ELR (cell line): ENCODE measurements around the gene CDK10.

ENCODE experiments used
- DNase-seq: peaks from one replicate; pipeline ENCODE4 v3.0.0-alpha.2; 2015; ENCODE audit warnings: low read depth

The CDK10 gene

DNA sequence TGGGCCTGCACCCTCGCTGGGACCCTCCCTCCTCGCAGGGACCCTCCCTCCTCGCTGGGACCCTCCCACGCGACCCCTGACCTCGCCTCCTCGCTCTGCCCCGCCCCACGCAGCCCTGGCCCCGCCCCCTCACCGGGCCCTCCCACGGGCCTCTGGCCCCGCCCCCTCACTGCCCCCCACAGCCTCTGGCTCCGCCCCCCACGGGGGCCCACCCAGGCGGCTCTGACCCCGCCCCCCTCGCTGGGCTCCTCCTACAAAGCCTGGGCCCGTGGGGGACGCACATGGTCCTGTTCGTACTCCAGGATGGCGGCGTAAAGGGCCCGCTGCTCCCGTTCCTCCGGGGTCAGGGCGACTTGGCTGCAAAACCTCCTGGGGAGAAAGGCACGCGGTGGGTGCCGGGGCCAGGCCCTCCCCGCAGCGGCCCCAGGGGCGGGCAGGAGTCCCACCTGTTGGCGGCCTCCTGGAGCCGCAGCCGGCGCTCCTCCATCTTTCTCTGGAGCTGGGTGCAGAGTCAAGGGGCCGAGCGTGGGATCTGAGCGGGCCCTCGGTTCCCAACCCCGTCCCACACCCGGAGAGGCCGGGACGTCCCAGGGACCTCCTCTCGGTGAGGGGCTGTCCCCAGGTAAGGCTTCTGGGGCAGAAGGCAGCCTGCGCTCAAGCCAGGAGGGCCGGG, 25.2 kb downstream of the CDK10 start:
- DNase-seq: peak; percentile 78

DNA sequence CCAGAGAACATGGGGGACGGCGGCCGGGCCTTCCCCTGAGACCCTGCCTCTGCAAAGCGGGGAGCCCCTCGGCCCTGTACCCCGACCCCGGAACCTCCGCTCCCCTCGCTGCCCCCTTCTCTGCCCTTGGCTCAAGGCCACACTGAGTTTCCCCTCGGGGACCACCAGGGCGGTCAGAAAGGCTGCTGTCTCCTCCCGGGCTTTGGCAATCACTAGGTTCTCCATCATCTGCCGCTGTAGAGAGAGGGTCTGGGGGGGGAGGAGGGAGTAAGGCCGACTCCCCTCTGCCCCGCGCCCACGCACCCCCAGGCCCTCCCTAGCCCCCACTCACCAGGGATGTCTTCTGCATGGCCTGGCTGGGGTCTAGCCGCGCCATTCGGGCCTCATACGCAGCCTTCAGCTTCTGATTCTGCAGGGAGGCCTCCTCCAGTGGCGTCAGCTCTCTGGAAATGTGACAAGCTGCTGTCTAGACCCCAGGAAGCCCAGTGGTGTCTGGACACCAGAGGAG, 25.8 kb downstream of the CDK10 start:
- no peak for DNase-seq

DNA sequence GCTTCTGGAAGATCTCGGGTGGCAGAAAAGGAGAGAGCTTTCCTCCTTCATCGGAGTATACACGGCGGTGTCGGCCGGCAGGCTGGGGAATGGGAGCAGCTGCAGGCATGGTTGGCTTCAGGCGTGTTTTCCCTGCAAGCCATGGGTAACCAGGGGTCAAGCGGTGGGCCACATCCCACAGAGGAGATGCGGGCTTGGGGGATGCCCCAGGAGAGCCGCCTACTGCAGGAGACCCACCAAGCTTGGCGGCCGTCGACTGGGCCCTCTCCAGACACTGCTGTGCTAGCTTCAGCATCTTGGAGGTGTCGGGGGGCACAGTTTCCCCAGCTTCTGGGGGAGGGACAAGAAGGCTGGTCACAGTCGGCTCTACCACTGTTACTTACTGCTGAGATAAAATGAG, 30.0 kb downstream of the CDK10 start:
- DNase-seq: no peak

DNA sequence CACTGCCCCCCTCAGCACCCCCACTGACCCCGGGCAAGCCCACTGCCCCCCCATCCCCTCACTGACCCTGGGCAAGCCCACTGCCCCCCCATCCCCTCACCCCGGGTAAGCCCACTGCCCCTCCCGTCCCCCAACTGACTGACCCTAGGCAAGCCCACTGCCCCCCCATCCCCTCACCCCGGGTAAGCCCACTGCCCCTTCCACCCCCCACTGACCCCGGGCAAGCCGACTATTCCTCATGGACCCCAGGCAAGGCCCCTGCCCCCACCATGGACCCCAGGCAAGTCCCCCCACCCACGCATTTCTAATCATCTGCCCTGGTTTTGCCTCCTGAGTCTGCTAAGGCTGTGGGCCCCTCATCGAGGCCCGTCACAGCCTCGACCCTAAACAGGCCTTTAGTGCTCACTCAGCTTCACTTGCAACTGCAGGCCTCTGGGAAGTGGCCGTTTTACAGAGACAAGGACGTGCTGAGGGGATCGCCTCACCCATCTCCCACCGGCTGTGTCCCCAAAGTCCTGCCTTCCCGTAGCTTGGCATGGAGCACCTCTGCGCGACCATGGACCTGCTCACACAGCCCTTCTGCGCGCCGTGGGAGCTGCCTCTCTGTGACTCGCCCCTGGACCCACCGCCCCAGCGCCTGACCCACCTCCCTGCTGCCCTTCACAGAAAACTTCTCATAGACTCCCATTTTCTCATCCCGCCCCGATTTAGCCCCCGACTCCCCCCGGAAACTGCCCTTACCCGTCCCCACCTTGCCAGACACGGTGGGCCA, 30.6 kb downstream of the CDK10 start:
- no peak for DNase-seq

DNA sequence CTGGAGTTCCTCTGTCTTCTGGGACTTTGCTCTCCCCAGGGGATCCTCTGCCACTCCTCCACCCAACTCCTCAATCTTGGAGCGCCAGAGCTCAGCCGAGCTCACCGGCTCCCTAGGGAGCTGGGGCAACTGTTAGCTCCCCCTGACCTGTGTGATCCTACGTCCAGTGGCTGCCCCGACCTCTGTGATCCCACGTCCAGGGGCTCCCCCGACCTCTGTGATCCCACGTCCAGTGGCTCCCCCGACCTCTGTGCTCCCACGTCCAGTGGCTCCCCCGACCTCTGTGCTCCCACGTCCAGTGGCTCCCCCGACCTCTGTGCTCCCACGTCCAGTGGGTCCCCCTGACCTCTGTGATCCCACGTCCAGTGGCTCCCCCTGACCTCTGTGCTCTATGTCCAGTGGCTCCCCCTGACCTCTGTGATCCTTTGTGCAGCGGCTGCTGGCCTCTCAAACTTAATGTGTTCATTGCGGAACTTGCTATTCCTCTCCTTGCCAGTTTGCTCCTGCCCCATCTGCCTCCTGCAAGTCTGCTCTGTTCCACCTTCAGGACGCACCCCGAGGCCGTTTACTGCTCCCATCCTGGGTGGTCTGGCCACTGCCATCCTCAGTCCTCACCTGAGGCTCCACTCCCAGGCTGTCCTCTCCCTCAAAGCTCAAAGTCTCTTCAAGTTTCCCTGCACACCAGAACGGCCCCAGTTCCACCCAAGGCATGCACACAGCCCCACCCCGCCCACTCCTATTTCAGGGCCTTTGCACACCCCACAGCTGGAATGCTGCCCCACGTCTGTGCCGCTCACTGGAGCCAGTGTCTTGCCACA, 31.4 kb downstream of the CDK10 start:
- DNase-seq: no peak

DNA sequence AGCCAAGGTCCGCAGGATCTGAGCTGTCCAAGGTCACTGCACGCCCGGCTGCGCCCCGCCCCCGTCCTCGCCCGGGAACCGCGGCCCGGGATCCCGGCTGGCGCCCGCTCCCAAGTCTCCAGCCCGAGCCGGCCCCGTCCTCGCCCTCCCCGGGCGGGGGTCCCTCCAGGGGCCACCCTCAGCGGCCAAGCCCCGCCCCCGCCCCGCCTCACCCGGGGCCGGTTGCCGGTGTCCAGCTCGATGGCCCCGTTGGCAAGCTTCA, 34.0 kb downstream of the CDK10 start:
- peak; percentile 44 for DNase-seq

DNA sequence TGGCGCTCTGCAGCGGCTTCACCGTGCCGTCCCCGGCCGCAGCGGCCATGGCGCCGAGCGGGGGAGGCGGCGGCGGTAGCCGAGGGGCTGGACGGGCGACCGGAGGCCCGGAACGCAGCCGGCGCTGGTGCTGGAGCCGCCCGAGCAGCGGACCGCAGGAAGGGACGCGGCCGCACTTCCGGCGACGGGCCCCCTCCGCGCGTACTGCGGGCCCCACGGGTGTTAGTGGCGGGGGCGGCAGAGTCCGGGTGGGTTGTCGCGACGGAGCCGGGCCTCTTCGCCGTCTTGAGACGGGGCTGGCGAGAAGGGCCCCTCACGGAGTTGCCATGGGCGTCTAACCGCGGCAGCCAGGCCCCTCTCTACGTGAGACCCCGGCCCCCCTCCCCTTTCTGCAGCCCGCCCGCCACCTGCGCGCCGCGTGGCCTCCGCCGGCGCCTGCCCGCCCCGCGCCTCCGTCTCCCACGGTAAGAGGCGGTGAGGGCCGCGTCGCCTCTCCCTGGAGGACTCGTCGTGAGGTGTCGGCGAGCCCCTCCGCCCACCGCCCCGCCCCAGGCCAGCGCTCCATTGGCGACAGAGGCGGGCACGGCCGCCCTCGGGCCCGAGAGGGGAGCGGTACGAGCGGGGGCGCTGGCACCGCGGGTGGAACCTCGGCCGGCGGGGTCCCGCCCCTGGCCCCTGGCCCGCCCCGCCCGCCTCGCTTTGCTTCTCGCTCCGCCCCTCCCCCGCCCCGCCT, 34.5 kb downstream of the CDK10 start, which contains the start of the genes VPS9D1 and ZNF276:
VPS9D1 (minus strand) TSS at position 86 of the 733 bp plus-strand sequence; CDS start at position 49, 37 bp downstream.
ZNF276 (plus strand) TSS at position 725 of the 733 bp plus-strand sequence. CDS start 104 bp downstream, outside the sequence.
- peak; percentile 89 for DNase-seq

DNA sequence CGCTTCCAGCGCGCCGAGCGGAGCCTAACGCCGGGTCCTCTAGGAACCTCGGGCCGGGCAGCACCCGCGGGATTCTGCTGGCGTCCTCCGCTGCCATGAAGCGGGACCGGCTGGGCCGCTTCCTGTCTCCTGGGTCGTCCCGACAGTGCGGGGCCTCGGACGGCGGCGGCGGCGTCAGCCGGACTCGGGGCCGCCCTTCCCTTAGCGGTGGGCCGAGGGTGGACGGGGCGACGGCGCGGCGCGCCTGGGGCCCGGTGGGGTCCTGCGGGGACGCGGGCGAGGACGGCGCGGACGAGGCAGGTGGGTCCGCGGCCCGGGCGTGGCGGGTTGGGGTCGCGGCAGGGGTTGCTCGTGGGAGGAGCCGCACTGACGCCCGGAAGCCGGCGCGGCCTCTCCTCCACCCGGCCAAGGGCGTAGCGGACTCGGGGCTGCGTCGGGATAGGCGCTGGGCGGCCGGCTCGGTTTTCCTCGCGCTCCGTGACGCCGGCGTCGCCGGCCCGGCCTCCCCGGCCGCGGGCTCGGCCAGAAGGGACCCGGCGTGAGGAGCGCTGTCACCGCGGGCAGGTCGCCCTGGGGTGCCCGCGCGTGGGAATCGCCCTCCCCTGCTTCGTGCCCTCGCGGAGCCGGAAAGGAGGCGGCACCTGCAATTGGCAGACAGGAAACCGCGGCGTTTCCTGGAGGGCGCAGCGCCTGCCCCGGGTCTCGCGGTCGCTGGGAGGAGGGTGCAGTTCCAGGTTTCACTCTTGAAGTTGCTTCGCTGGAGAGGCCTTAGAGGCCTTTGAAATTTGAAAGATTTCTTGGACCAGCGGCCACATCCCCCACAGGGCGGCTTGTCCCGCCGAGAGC, 35.3 kb downstream of the CDK10 start:
- peak; percentile 73 for DNase-seq

DNA sequence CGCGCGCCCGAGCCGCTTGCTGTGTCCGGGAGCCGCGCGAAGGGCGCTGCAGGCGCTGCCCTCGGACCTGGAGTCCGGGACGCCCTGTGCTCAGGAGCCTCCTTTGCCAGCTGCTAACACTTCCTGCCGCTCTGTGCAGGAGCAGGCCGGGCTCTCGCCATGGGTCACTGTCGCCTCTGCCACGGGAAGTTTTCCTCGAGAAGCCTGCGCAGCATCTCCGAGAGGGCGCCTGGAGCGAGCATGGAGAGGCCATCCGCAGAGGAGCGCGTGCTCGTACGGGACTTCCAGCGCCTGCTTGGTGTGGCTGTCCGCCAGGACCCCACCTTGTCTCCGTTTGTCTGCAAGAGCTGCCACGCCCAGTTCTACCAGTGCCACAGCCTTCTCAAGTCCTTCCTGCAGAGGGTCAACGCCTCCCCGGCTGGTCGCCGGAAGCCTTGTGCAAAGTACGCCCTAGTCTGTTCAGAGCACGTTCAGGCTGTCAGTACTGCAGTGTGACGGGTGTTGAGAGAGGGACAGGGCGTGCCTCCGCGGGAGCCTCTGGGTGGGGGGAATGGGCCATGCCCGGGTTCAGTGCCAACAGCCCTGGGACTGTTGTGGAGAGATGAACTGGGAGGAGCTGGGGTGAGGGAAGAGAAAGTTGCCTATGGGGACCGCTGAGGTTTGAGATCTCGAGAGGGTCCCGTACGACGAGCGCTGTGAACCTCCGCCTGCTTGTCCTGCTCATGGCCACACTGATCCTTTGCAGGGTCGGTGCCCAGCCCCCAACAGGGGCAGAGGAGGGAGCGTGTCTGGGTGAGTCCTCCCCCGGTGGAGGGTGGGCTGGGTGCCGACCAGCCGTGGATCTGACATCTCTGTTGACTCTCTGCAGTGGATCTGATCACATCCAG, 36.1 kb downstream of the CDK10 start:
- DNase-seq: peak; percentile 43

DNA sequence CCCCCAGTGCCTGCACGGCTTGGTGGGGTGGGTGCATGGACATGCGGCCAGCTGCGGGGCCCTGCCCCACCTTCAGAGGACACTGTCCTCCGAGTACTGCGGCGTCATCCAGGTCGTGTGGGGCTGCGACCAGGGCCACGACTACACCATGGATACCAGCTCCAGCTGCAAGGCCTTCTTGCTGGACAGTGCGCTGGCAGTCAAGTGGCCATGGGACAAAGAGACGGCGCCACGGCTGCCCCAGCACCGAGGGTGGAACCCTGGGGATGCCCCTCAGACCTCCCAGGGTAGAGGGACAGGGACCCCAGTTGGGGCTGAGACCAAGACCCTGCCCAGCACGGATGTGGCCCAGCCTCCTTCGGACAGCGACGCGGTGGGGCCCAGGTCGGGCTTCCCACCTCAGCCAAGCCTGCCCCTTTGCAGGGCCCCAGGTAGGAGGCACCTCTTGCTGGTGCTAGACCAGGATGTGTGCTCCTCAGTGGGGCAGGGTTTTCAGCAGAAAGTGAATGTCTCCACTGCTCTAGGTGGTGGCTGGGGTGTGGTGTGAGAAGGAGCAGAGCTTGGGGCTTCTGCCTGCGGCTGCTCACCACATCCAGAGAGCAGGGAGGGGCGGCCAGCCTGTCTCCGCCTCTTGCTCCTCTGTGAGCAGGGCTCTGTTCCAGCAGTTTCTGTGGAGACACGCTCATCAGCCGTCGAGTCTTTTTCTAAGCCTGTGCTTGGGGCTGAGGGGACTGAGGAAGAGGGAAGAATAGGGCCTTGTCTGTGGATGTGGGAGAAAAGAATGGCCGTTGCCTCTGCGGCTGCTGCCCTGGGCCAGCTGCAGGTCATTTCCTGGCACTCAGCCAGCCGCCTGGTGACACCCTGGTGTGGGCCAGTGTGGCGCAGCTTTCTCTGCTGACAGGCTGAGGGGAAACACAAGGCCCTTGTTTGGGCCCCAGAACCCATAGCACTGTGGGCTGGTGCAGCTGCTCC, 37.1 kb downstream of the CDK10 start:
- DNase-seq: no peak

DNA sequence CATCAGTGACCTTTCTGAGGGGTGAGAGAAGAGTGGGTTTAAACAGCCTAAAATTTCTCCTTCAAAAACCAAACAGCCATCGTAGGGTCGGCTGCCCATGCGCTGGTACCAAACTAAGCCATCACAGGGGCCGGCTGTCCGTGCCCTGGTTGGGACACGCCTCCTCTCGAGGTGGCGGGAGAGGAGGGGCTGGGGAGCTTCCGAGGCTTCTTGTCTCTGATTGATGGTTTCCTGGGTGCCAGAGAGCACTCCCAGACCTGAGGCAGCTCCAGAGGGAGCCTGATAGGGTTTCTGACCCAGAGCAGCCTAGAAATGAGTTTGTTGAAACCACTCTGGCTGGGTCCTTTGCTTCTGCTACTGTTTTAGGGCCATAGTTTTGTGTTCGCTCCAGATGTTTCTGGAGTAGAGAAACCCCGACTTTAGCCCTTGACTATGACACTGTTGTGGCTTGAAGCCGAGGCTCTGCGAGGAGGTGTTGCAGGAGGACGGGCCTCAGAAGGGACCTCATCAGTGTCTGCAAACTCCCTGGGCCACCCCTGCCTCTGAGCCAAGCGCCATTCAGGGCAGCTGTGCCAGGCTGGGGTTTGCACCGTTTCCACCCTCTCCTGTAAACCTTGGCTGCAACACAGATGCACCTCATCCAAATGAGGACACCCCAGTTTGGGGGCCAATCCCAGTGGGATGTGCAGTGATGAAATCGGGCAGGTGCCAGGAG, 41.1 kb downstream of the CDK10 start:
- no peak for DNase-seq

DNA sequence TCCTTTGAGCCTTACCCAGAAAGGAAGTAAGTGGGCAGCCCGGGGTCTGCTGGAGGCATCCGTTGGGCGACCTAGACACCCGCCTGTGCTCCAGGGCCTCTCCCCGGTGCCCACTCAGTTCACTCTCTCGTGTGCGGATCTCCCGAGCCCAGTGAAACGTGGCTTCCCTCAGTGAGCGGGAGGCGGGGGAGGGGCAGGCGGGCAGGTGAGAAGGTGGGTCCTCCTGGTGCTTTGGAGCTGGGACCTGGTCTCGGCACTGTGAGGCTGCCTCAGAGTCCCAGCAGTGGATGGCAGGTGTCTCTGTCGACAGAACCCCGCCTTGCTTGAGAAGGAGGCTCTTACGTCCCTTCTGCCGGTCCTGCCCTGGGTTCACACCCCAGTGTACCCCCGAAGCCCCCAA, 42.8 kb downstream of the CDK10 start:
- DNase-seq: no peak

DNA sequence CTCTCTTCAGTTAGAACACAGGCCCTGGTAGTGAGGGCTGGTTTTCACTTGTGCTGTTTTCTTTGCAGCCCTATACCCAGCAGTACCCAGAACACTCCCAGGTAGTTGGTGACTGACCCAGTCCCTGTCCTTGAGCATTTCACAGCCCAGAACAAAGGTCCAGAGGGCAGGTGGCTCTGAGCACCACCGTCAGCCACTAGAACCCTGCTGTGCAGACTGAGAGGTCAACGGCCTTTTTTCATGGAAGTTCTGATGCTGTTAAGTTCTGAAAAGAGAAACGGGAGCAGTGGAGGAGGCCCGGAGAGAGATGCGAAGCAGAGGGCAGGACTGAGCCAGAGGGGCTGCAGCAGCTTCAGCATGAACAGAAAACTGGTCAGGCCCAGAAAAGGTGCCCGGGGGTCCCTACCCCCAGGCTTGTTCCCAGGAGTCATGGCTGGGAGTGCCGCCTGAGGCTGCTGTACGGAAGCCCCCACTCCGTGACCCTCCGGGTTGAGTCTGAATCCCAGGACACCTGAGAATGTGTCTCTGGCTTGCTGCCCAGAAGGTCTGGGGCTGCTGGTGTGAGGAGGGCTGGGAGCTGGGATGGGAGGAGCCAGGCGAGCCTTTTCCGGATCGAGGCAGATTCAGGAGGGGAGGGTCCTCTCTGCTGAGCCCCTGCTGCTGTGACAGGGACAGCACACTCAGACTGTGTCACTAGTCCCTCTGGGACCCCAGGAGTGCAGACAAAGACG, 43.5 kb downstream of the CDK10 start:
- no peak for DNase-seq

DNA sequence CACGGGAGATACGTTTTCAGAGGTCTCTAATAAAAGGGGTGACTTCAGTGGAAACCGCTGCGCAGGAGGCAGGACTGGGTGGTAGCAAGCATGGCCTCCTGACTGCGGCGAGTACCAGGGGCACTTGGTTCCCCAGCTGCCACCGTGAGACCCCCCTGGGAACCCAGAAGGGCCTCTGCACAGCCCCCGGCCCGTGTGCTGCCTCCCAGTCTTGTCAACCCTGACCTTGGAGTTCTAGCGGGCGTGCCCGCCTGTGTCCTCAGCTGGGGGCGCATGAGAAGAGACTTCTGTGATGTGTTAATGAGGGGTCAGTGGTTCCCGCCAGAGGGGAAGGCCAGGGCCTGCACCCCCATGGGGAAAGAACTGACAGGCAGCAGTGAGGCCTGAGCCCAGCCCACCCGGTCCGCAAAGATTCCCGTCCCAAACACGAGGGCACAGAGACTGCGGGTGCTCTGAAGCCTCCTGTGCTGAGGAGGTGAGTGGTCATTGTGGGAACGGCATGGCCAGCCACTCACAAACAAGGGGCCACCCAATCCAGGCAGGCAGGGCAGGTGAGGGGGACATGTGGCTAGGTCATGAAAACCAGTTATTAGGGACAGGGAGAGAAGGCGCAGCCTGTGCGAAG, 44.2 kb downstream of the CDK10 start:
- no peak for DNase-seq

DNA sequence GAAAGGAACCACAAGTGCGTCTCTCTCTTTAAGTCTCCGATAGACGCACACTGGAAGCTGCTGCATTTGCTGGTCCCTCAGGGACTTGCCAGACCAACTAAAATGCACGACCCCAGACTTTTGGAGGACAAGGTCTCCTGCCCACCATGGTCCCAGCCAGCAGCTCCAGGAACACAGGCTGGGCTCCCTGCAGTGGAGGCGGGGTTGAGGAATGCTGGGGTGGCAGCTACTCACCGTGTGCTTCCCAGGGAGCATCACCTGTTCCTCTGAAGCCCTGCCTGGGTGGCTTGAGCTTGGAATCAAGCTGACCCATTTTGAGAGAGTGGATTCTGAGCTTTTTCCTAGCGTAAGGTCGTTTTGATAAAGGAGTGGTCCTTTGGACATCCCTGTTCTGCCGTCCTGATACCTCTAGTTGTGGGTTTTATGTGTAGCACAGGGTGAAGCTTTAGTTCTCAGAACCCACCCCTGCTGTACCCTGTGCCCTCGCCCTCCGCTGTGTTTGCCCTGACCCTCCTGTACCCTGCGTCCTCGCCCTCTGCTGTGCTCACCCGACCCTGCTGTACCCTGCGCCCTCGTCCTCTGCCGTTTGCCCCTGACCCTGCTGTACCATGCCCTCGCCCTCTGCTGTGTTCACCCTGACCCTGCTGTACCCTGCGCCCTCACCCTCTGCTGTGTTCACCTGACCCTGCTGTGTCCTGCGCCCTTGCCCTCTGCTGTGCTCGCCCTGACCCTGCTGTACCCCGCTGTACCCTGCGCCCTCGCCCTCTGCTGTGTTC, 45.8 kb downstream of the CDK10 start:
- DNase-seq: no peak

DNA sequence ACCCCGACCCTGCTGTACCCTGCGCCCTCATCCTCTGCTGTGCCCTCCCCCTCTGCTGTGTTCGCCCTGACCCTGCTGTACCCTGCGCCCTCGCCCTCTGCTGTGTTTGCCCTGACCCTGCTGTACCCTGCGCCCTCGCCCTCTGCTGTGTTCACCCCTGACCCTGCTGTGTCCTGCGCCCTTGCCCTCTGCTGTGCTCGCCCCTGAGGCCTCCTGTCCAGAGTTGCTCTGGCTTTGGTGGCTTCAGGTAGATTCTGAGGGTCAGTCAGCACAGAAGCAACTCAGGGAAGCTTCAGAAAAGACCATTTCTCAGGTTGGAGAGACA, 46.4 kb downstream of the CDK10 start:
- DNase-seq: no peak
